Mesenchymal stem cell (in vitro differentiated cells and primary cell): ENCODE results near the gene MEAK7.

ENCODE experiments used
- DNase-seq: peaks from one replicate; pipeline ENCODE4 v3.0.0-alpha.2; 2013
- H2AFZ ChIP-seq: one replicate; pipeline ENCODE4 v1.6.1; 2013; ENCODE audit warnings: low read depth, mild to moderate bottlenecking, control low read depth, inconsistent platforms, low read length, moderate library complexity
- H2AK5ac ChIP-seq: 2 replicates; pipeline ENCODE4 v1.6.1; 2013; ENCODE audit warnings: low read length, moderate library complexity, mild to moderate bottlenecking, inconsistent platforms; ENCODE audit not compliant: severe bottlenecking
- H2BK120ac ChIP-seq: one replicate; pipeline ENCODE4 v1.6.1; 2013; ENCODE audit warnings: low read depth, mild to moderate bottlenecking, inconsistent platforms, low read length, moderate library complexity
- H2BK12ac ChIP-seq, 2 experiments: one replicate each; pipeline ENCODE4 v1.6.1; 2013; ENCODE audit warnings: inconsistent platforms in 2 of 2, low read length in 2 of 2, mild to moderate bottlenecking in 2 of 2, moderate library complexity in 2 of 2, control low read depth in 1 of 2
- H2BK15ac ChIP-seq: one replicate; pipeline ENCODE4 v1.6.1; 2013; ENCODE audit warnings: mild to moderate bottlenecking, low read depth, inconsistent platforms; ENCODE audit not compliant: poor library complexity, severe bottlenecking
- H2BK5ac ChIP-seq: 2 replicates; pipeline ENCODE4 v1.6.1; 2013; ENCODE audit warnings: low read depth, mild to moderate bottlenecking, low read length, control low read depth, inconsistent platforms; ENCODE audit not compliant: poor library complexity, severe bottlenecking
- H3K14ac ChIP-seq, 2 experiments: one replicate each; pipeline ENCODE4 v1.6.1; 2013; ENCODE audit warnings: inconsistent platforms in 2 of 2, low read length in 2 of 2, control low read depth in 1 of 2, mild to moderate bottlenecking in 1 of 2, moderate library complexity in 1 of 2
- H3K18ac ChIP-seq, 2 experiments: one replicate each; pipeline ENCODE4 v1.6.1; 2013; ENCODE audit warnings: inconsistent platforms in 2 of 2, low read length in 2 of 2, control low read depth in 1 of 2, low read depth in 1 of 2, mild to moderate bottlenecking in 1 of 2
- H3K23ac ChIP-seq, 2 experiments: one replicate each; pipeline ENCODE4 v1.6.1; 2013; ENCODE audit warnings: inconsistent platforms in 2 of 2, low read length in 2 of 2, mild to moderate bottlenecking in 2 of 2, moderate library complexity in 2 of 2, control low read depth in 1 of 2
- H3K27ac ChIP-seq: 2 replicates; pipeline ENCODE4 v1.5.1; 2013; ENCODE audit warnings: mild to moderate bottlenecking, moderate library complexity, low read length, control low read depth, inconsistent platforms; ENCODE audit not compliant: poor library complexity, severe bottlenecking
- H3K27me3 ChIP-seq, 2 experiments: 2 replicates each; pipeline versions ENCODE4 v1.6.1 to v1.7.0; 2013; ENCODE audit warnings: low read length in 2 of 2, mild to moderate bottlenecking in 2 of 2, moderate library complexity in 2 of 2, control low read depth in 1 of 2, inconsistent platforms in 1 of 2; ENCODE audit not compliant: control insufficient read depth in 1 of 2, insufficient read depth in 1 of 2
- H3K36me3 ChIP-seq, 2 experiments: 2 replicates each; pipeline versions ENCODE4 v1.6.1 to v1.7.0; 2013; ENCODE audit warnings: low read length in 2 of 2, control low read depth in 1 of 2, inconsistent platforms in 1 of 2, low read depth in 1 of 2, mild to moderate bottlenecking in 1 of 2; ENCODE audit not compliant: insufficient read depth in 2 of 2, control insufficient read depth in 1 of 2
- H3K4ac ChIP-seq, 2 experiments: one replicate each; pipeline ENCODE4 v1.6.1; 2013; ENCODE audit warnings: inconsistent platforms in 2 of 2, low read length in 2 of 2, mild to moderate bottlenecking in 2 of 2, moderate library complexity in 2 of 2, control low read depth in 1 of 2, low read depth in 1 of 2
- H3K4me1 ChIP-seq: 2 replicates; pipeline ENCODE4 v1.6.1; 2013; ENCODE audit warnings: low read depth, low read length, control low read depth; ENCODE audit not compliant: control insufficient read depth, insufficient read depth
- H3K4me2 ChIP-seq: 2 replicates; pipeline ENCODE4 v1.6.1; 2013; ENCODE audit warnings: low read length, mild to moderate bottlenecking, inconsistent platforms; ENCODE audit not compliant: poor library complexity, severe bottlenecking
- H3K4me3 ChIP-seq, 2 experiments: 2 replicates each; pipeline versions ENCODE4 v1.5.1 to v1.7.0; 2013; ENCODE audit warnings: low read length in 2 of 2, mild to moderate bottlenecking in 2 of 2, control low read depth in 1 of 2, low read depth in 1 of 2; ENCODE audit not compliant: insufficient read depth in 1 of 2
- H3K79me1 ChIP-seq: replicated peaks from 2 replicates; pipeline ENCODE4 v1.6.1; 2013; ENCODE audit warnings: mild to moderate bottlenecking, control low read depth, low read length, inconsistent platforms; ENCODE audit not compliant: poor library complexity, severe bottlenecking
- H3K9ac ChIP-seq: 2 replicates; pipeline ENCODE4 v1.7.0; 2013; ENCODE audit warnings: mild to moderate bottlenecking, low read length, moderate library complexity
- H3K9me3 ChIP-seq: 2 replicates; pipeline ENCODE4 v1.7.0; 2013; ENCODE audit warnings: mild to moderate bottlenecking, low read length; ENCODE audit not compliant: control insufficient read depth
- H4K8ac ChIP-seq: one replicate; pipeline ENCODE4 v1.6.1; 2013; ENCODE audit warnings: inconsistent platforms, mild to moderate bottlenecking, low read length, moderate library complexity
- H4K91ac ChIP-seq: one replicate; pipeline ENCODE4 v1.6.1; 2013; ENCODE audit warnings: mild to moderate bottlenecking, low read length, inconsistent platforms
- WGBS: methylation state at CpG from one replicate; pipeline ENCODE4 v1.1.7; 2013; ENCODE audit warnings: mixed read lengths; 5-methylcytosine and 5-hydroxymethylcytosine counted together

The MEAK7 gene

DNA sequence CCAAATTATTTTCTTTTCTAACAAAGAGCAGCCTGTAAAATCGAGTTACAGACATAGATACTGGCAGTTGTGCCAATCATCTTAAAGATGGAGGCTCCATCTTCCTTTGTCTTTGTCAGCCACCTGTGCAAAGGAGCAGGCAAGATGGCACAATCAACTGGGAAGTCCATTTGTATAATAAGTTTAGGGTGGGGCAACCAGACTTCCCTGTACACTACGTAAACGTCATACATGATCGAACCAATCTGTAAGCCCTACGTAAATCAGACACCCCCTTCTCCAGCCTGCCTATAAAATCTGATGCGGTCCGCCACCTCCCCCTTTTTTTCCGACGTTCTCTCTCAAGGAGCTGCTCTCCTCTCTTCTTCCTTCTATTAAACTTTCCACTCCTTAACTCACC lies 31.4 kb upstream of the MEAK7 start:
- Histone ChIP-seq H3K23ac (no peak overlapping the region), H3K4me1 (peaks cover 25% of the 10 kb centered on the region), H2BK12ac (peak overlapping the region in 1 of 2 experiments; percentile 79), H3K79me1 (no peaks in the 10 kb centered on the region), H3K27ac (no peak overlapping the region), H3K36me3 (no peaks in the 10 kb centered on the region), H3K27me3 (no peaks in the 10 kb centered on the region), H2AFZ (no peak overlapping the region), H3K4me2 (no peak overlapping the region), H4K8ac (no peak overlapping the region), H3K9me3 (no peaks in the 10 kb centered on the region), H3K18ac (no peak overlapping the region), H2BK120ac (peak overlapping the region; percentile 58), H4K91ac (no peak overlapping the region), H2BK15ac (no peak overlapping the region), H2AK5ac (peak overlapping the region; percentile 51), H3K9ac (no peak overlapping the region), H3K4me3 (no peak overlapping the region), H2BK5ac (no peak overlapping the region), H3K4ac (no peak overlapping the region), H3K14ac (no peak overlapping the region)
- WGBS: 92% methylated on average over 9 of the region's 9 CpGs
- DNase-seq: no peak

DNA sequence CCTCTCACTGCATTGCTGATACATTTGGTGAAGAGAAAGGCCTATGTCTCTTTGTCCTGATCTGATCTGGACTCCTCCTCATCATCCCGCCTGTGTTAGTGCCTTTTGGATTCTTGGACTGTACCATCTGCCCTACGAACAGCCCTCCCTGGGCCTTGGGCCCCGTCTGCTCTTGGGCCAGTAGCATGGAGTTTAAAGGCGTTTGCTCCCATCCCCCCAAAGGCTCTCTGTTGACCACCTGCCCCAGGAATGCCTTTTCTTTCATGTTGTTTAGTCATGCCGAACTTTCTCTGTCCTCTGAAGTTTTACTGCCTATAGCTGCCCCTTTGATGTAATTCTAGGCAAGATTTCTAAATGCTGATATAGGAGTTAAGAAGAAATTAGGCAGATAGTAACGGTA lies 30.9 kb upstream of the MEAK7 start:
- H3K27ac ChIP-seq: no peak overlapping the region
- 46% methylated on average over 6 of the region's 6 CpGs for WGBS
- no peak overlapping the region for H3K4me2 ChIP-seq
- no peak overlapping the region for H2BK120ac ChIP-seq
- no peak overlapping the region for H3K4me3 ChIP-seq
- no peak overlapping the region for H3K14ac ChIP-seq
- H3K79me1 ChIP-seq: no peaks in the 10 kb centered on the region
- peak overlapping the region; percentile 75 to 91 for H2BK12ac ChIP-seq
- H3K36me3 ChIP-seq: no peaks in the 10 kb centered on the region
- H3K9ac ChIP-seq: no peak overlapping the region
- H2BK5ac ChIP-seq: peak overlapping the region; percentile 5
- H3K4ac ChIP-seq: peak overlapping the region in 1 of 2 experiments; percentile 56
- H3K18ac ChIP-seq: peak overlapping the region in 1 of 2 experiments; percentile 84
- no peak overlapping the region for H3K23ac ChIP-seq
- no peak overlapping the region for H4K8ac ChIP-seq
- H3K4me1 ChIP-seq: peaks cover 25% of the 10 kb centered on the region
- no peak overlapping the region for H4K91ac ChIP-seq
- no peak overlapping the region for H2BK15ac ChIP-seq
- H2AFZ ChIP-seq: no peak overlapping the region
- DNase-seq: no peak
- no peaks in the 10 kb centered on the region for H3K9me3 ChIP-seq
- peak overlapping the region; percentile 56 for H2AK5ac ChIP-seq
- H3K27me3 ChIP-seq: no peaks in the 10 kb centered on the region

DNA sequence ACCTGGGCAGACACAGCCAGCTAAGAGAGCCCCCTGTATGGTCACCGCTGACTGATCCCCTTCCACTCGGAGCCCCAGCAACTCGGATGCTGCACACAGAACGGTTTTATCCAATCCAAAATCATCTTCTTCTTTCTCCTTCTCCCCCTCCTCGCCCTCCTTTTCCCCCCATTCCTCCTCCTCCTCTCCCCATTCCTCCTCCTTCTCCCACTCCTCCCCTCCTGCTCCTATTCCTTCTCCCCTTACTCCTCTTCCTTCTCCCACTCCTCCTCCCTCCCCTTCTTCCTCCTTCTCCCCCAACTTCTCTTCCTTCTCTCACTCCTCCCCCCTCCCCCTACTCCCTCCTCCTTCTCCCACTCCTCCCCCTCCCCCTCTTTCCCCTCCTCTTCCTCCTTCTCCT lies 30.4 kb upstream of the MEAK7 start:
- Histone ChIP-seq H3K9me3 (no peaks in the 10 kb centered on the region), H3K79me1 (no peaks in the 10 kb centered on the region), H4K8ac (peak overlapping the region; percentile 45), H3K4me2 (no peak overlapping the region), H4K91ac (peak overlapping the region; percentile 83), H3K36me3 (no peaks in the 10 kb centered on the region), H2BK12ac (peak overlapping the region; percentile 40 to 65), H3K27ac (no peak overlapping the region), H3K4me1 (peaks cover 25% of the 10 kb centered on the region), H3K18ac (peak overlapping the region; percentile 26 to 54), H2BK5ac (no peak overlapping the region), H3K27me3 (no peaks in the 10 kb centered on the region), H3K4me3 (no peak overlapping the region), H3K9ac (no peak overlapping the region), H2BK15ac (no peak overlapping the region), H3K14ac (no peak overlapping the region), H2AFZ (no peak overlapping the region), H2BK120ac (no peak overlapping the region), H3K23ac (no peak overlapping the region), H2AK5ac (peak overlapping the region; percentile 88), H3K4ac (peak overlapping the region in 1 of 2 experiments; percentile 79)
- no peak for DNase-seq
- WGBS: 93% methylated on average over 5 of the region's 5 CpGs

DNA sequence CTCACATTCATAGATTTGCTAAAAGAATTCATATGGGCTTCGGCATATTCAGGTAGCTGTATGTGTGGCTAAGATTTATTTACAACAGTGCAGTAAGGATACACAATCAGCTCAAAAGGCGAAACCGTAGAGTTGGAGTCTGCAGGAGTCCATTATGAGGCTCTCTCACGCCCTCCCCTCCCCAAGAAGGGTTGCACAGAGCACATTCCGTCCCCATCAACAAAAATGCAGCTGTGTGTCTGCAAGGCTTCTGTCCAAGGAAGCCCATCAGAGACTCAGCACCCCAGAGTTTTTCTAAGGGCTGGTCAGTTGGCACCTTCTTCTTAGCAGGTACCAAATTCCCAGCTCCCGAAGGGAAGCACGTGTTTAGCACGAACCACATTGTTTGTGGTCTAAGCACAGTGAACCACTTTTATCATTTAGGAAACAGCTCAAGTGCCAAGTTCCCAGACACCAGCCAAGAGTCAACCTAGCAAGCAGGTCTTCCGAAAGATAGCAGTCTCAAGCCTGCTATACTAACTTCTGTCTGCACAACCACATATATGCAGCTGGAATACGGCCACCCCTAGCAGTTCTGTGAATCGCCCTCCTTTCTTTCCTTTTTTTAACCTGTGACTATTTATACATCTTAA lies 28.5 kb upstream of the MEAK7 start:
- H3K79me1 ChIP-seq: no peaks in the 10 kb centered on the region
- H3K9ac ChIP-seq: peak overlapping the region; percentile 49
- H4K8ac ChIP-seq: peak overlapping the region; percentile 57
- no peak overlapping the region for H3K4me3 ChIP-seq
- no peak overlapping the region for H3K23ac ChIP-seq
- peak overlapping the region; percentile 94 for H3K27ac ChIP-seq
- peak overlapping the region; percentile 14 to 83 for H2BK12ac ChIP-seq
- peak; percentile 29 for DNase-seq
- no peaks in the 10 kb centered on the region for H3K36me3 ChIP-seq
- H3K4me2 ChIP-seq: no peak overlapping the region
- no peak overlapping the region for H2BK15ac ChIP-seq
- H3K18ac ChIP-seq: peak overlapping the region; percentile 75 to 77
- H3K9me3 ChIP-seq: peaks cover 4% of the 10 kb centered on the region
- peaks cover 23% of the 10 kb centered on the region for H3K4me1 ChIP-seq
- peak overlapping the region; percentile 91 for H2AK5ac ChIP-seq
- H2BK120ac ChIP-seq: peak overlapping the region; percentile 65
- H2AFZ ChIP-seq: no peak overlapping the region
- 57% methylated on average over 11 of the region's 11 CpGs for WGBS
- peak overlapping the region; percentile 76 for H4K91ac ChIP-seq
- H3K14ac ChIP-seq: no peak overlapping the region
- H3K4ac ChIP-seq: peak overlapping the region; percentile 71 to 76
- H2BK5ac ChIP-seq: peak overlapping the region; percentile 78
- H3K27me3 ChIP-seq: no peaks in the 10 kb centered on the region
